Endothelial cell of umbilical vein (primary cell): ENCODE data around the gene HEYL. TPM values are rescaled to one million over a fixed set of nuclear protein-coding genes. Genes with fewer than 3 reads are reported as not detected.

Experiments used
- BruUV-seq: library from RNA; stranded (reverse); fragments of 400-500 nt; replicated peaks from 2 replicates; lab custom pipeline; 2021; lab: Mats Ljungman, UMichigan
- CTCF ChIA-PET: fragments of 300-600, 350-600 bp; sonication (Branson Sonifier 250); formaldehyde crosslinking; loops from one replicate; lab custom pipeline; 2021; ENCODE audit warnings: antibody characterized with exemption, inconsistent platforms; lab: Charles Lee
- POLR2A ChIA-PET: fragments of 300-600, 350-600 bp; sonication (Branson Sonifier 250); formaldehyde crosslinking; loops from one replicate; lab custom pipeline; 2021; ENCODE audit warnings: antibody characterized with exemption, inconsistent platforms; lab: Charles Lee
- DNase-seq: peaks from one replicate; pipeline ENCODE4 v3.0.0-alpha.2; 2011; ENCODE audit warnings: low read depth, low spot score
- FAIRE-seq: peaks from 2 replicates; lab custom pipeline; 2011; peaks lifted over from hg19 to GRCh38; lab: Jason Lieb, UNC
- H2AFZ ChIP-seq: 2 replicates; pipeline ENCODE4 v1.6.0; 2012; ENCODE audit warnings: low read depth, low read length, control low read depth, inconsistent platforms
- H3K27ac ChIP-seq: 2 replicates; pipeline ENCODE4 v1.5.1; 2011; ENCODE audit warnings: low read depth, mild to moderate bottlenecking, control low read depth, low read length, moderate library complexity; ENCODE audit not compliant: insufficient read depth
- H3K27me3 ChIP-seq, 2 experiments: 2 replicates each; pipeline versions ENCODE4 v1.6.0 to v1.6.1; 2011; ENCODE audit warnings: low read length in 2 of 2, mixed read lengths in 1 of 2; ENCODE audit not compliant: control insufficient read depth in 2 of 2, insufficient read depth in 2 of 2
- H3K36me3 ChIP-seq, 2 experiments: 2 replicates in 1 of 2; 3 replicates in 1 of 2; pipeline ENCODE4 v1.5.1; 2011; ENCODE audit warnings: low read length in 2 of 2, mild to moderate bottlenecking in 1 of 2, moderate library complexity in 1 of 2; ENCODE audit not compliant: control insufficient read depth in 2 of 2, insufficient read depth in 2 of 2; ENCODE audit errors: extremely low read depth in 1 of 2
- H3K4me1 ChIP-seq: 3 replicates; pipeline ENCODE4 v1.5.1; 2011; ENCODE audit warnings: mild to moderate bottlenecking, low read length; ENCODE audit not compliant: control insufficient read depth, insufficient read depth; ENCODE audit errors: extremely low read depth
- H3K4me2 ChIP-seq: 2 replicates; pipeline ENCODE4 v1.6.1; 2011; ENCODE audit warnings: low read length, control low read depth, mixed read lengths; ENCODE audit not compliant: insufficient read depth
- H3K4me3 ChIP-seq, 3 experiments: fragments of 200-600 bp in 1 of 3; sonication (generic), shearing (Covaris generic) in 1 of 3; replicated peaks in 1 of 3; 2 replicates each; pipeline ENCODE4 v1.5.1; 2011 to 2016; ENCODE audit warnings: control low read depth in 3 of 3, low read length in 3 of 3, mild to moderate bottlenecking in 2 of 3, inconsistent platforms in 1 of 3, low read depth in 1 of 3, moderate library complexity in 1 of 3; ENCODE audit not compliant: insufficient read depth in 1 of 3
- H3K79me2 ChIP-seq: 2 replicates; pipeline ENCODE4 v1.6.0; 2012; ENCODE audit warnings: low read length, inconsistent platforms; ENCODE audit not compliant: control insufficient read depth, insufficient read depth
- H3K9ac ChIP-seq: replicated peaks from 2 replicates; pipeline ENCODE3; 2011; ENCODE audit warnings: low read length, control low read depth; ENCODE audit not compliant: insufficient read depth; ENCODE audit errors: extremely low read depth
- H3K9me1 ChIP-seq: replicated peaks from 3 replicates; pipeline ENCODE4 v1.6.0; 2011; ENCODE audit warnings: mild to moderate bottlenecking, low read length; ENCODE audit not compliant: control insufficient read depth, insufficient read depth; ENCODE audit errors: extremely low read depth
- H3K9me3 ChIP-seq: replicated peaks from 2 replicates; pipeline ENCODE4 v1.5.1; 2012; ENCODE audit warnings: low read length, inconsistent platforms; ENCODE audit not compliant: control insufficient read depth, insufficient read depth
- H4K20me1 ChIP-seq: replicated peaks from 2 replicates; pipeline ENCODE3; 2011; ENCODE audit warnings: mild to moderate bottlenecking, low read length; ENCODE audit not compliant: control insufficient read depth, insufficient read depth; ENCODE audit errors: extremely low read depth
- GATA2 ChIP-seq: IDR thresholded peaks from 2 replicates; pipeline ENCODE4 v1.7.0; 2011; ENCODE audit warnings: low read depth, mild to moderate bottlenecking, moderate library complexity, mixed read lengths, low read length; ENCODE audit not compliant: insufficient read length, insufficient read depth
- JUN ChIP-seq: IDR thresholded peaks from 2 replicates; pipeline ENCODE4 v1.6.1; 2011; ENCODE audit warnings: borderline replicate concordance, low read depth; ENCODE audit not compliant: insufficient read length, insufficient read depth
- MAX ChIP-seq: IDR thresholded peaks from 2 replicates; pipeline ENCODE4 v1.6.1; 2011; ENCODE audit not compliant: insufficient read depth, insufficient read length
- MYC ChIP-seq: IDR thresholded peaks from one replicate; pipeline ENCODE4 v1.6.1; 2011; ENCODE audit warnings: mild to moderate bottlenecking, low read depth, low read length
- POLR2AphosphoS5 ChIP-seq: IDR thresholded peaks from 2 replicates; pipeline ENCODE4 v1.6.1; 2012; ENCODE audit warnings: low read depth, mild to moderate bottlenecking, control low read depth, low read length, moderate library complexity; ENCODE audit not compliant: insufficient read depth
- dilution Hi-C: fragments of 300-500 bp; cut with MboI; formaldehyde crosslinking; loops from one replicate; pipeline ENCODE4 v1.15.0; 2019; ENCODE audit warnings: low sequenced_read_pairs; ENCODE audit not compliant: extremely low pct_ligation_motif_present
- intact Hi-C: fragments of 100-400 bp; cut with micrococcal nuclease; formaldehyde crosslinking; loops from one replicate; pipeline ENCODE4 v1.10.0; 2022
- polyA plus RNA-seq, 4 experiments: library from polyadenylated mRNA; depleted of rRNA in 3 of 4; stranded (reverse) in 3 of 4; unstranded in 1 of 4; fragments of >200 nt; gene quantifications; 2 replicates each; pipeline versions ENCODE4 v1.2.1 to v1.2.3, GENCODE V29; 2011 to 2012; ENCODE audit warnings: missing spikeins in 1 of 4
- total RNA-seq: library from RNA; stranded (reverse); gene quantifications from 2 replicates; pipeline ENCODE4 v1.2.3, GENCODE V29; 2021
- TF ChIP-seq, protein P1 (sequence below), 2 donors: IDR thresholded peaks; 1 replicate in 1 of 2; 2 replicates in 1 of 2; pipeline ENCODE4 v1.5.1; 2011; ENCODE audit warnings: low read length in 2 of 2, mild to moderate bottlenecking in 2 of 2, moderate library complexity in 2 of 2, control low read depth in 1 of 2, inconsistent platforms in 1 of 2, low read depth in 1 of 2; ENCODE audit not compliant: insufficient read depth in 1 of 2; ENCODE audit errors: extremely low read depth in 1 of 2

Gene HEYL
- total and polyA plus RNA-seq, 2 donors (not counting 3 experiments of a cell fraction or from before 2014, with no cell fraction given) = not detected

- TF ChIP-seq MYC = no peak
- TF ChIP-seq, protein P1, sequence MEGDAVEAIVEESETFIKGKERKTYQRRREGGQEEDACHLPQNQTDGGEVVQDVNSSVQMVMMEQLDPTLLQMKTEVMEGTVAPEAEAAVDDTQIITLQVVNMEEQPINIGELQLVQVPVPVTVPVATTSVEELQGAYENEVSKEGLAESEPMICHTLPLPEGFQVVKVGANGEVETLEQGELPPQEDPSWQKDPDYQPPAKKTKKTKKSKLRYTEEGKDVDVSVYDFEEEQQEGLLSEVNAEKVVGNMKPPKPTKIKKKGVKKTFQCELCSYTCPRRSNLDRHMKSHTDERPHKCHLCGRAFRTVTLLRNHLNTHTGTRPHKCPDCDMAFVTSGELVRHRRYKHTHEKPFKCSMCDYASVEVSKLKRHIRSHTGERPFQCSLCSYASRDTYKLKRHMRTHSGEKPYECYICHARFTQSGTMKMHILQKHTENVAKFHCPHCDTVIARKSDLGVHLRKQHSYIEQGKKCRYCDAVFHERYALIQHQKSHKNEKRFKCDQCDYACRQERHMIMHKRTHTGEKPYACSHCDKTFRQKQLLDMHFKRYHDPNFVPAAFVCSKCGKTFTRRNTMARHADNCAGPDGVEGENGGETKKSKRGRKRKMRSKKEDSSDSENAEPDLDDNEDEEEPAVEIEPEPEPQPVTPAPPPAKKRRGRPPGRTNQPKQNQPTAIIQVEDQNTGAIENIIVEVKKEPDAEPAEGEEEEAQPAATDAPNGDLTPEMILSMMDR (IDR thresholded peaks at IDR 0.05; ENCODE audit: extremely low read depth in 1 of 2, insufficient read depth in 1 of 2, low read depth in 1 of 2, low read length in 2 of 2) = no peak
- no peak for TF ChIP-seq MAX
- no peak for TF ChIP-seq POLR2AphosphoS5
- TF ChIP-seq GATA2 = no peak
- TF ChIP-seq JUN = no peak
- peaks cover 62 to 68% of the 10 kb centered on the region in 2 experiments for H3K27me3 ChIP-seq
- no peaks in the 10 kb centered on the region for H3K36me3 ChIP-seq
- H3K4me1 ChIP-seq = no peaks in the 10 kb centered on the region
- CTCF ChIA-PET = interaction anchor here (1.0 to 1.3 kb wide), 2 partner anchors 14 to 34 kb away, joined by 3 read pairs; no protein-coding TSS in a partner anchor
- H4K20me1 ChIP-seq = no peaks in the 10 kb centered on the region
- H2AFZ ChIP-seq = no peak overlapping the region
- DNase-seq (no peak), FAIRE-seq (no peak)
- BruUV-seq = no TSS peak
- dilution Hi-C loops (no loop called here), intact Hi-C loops (no loop called here)
- H3K79me2 ChIP-seq = no peaks in the 10 kb centered on the region
- no peak overlapping the region for H3K9ac ChIP-seq
- POLR2A ChIA-PET = no interaction called here
- H3K4me3 ChIP-seq = no peak overlapping the region
- no peak overlapping the region for H3K4me2 ChIP-seq
- no peak overlapping the region for H3K27ac ChIP-seq
- H3K9me1 ChIP-seq = no peaks in the 10 kb centered on the region
- no peaks in the 10 kb centered on the region for H3K9me3 ChIP-seq
Observed at GRCh38 chr1:39687243-39687642, 47.8 kb upstream of the HEYL start.
